Germinal center (tissue), 1 donor: ENCODE measurements around the gene AP2A2.

Experiments used
- DNase-seq: peaks from one replicate; pipeline ENCODE4 v3.0.0; 2012; ENCODE audit warnings: mixed read lengths, low spot score

The AP2A2 gene

DNA sequence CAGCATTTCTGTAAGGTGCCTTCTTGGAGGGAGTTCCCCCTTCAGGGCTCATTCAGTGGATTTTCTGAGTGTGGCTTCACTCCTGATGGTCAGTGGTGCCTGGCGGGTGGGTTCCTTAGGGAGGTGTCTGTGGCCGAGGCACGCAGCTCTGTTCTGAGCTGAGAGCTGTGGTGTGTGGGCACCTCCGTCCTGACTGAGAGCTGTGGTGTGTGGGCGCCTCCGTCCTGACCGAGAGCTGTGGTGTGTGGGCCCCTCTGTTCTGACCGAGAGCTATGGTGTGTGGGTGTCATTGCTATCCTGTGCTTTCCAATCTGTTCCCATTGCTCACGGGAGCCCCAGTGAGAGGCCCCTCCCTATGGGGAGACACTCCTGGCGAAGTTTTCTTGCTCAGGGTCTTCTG, 71.0 kb downstream of the AP2A2 start:
- DNase-seq = no peak

DNA sequence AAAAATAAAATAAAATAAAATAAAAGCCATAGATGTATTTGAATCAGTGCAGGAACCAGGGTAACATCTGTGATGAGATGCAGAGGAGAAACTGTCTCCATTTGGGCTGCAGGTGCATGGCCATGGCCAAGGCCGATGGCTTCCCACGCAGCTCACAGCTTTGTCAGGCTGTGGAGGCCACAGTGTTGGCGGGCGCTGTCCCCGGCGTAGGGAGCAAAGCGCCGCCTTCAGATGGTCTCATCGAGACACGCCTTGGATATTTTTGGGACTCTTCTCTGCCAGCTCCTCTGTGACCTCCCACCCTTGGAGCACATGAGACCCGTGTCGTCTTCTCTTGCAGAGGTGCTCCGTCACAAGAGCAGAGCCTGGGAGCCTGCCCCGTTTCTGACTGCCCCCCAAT, 72.2 kb downstream of the AP2A2 start:
- no peak for DNase-seq

GRCh38 chr11:999009-999408, 73.3 kb downstream of the AP2A2 start:
- no peak for DNase-seq

- DNase-seq = no peak
These were observed 74.9 kb downstream of the AP2A2 start for GRCh38 chr11:1000357-1001278.

DNA sequence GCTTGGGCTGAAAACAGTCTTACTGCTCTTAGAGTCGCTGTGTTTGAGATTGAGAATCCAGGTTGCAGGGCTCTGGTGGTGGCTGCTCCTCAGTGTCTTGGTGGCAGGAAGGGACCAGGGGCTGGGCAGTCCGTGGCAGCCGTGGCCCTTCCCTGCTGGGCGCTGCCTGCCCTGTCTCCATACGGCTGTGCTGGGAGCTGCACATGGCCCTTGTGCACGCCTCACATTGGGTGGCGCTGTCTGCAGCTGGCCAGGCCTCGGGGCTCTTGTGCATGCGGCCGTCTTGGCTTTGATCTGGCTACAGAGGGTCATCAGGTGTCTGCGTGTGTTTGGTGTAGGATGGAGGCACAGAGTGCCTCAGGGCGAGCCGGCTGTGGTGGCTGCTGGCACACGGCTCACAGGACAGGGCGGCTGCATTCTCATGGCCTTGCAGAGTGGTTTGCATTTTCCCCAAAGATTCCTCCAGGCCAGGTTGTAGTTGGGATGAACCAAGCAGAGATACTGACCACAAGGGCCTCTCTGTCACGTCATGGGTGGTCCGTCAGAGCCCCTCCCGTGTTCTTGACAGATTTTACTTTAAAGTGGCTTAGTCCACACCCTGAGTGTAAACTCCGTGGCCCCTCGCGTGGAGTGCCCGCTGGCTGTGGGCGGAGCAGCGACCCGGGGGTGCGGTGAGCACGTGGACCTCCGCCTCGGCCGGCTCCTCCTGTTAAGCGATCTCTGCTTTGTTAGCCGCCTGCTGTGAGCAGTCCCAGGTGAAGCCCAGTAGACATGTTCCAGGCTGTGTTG, 76.1 kb downstream of the AP2A2 start:
- no peak for DNase-seq

GRCh38 chr11:1002406-1002984, 76.8 kb downstream of the AP2A2 start:
- DNase-seq = no peak

GRCh38 chr11:1003159-1003558, 77.5 kb downstream of the AP2A2 start:
- no peak for DNase-seq

DNA sequence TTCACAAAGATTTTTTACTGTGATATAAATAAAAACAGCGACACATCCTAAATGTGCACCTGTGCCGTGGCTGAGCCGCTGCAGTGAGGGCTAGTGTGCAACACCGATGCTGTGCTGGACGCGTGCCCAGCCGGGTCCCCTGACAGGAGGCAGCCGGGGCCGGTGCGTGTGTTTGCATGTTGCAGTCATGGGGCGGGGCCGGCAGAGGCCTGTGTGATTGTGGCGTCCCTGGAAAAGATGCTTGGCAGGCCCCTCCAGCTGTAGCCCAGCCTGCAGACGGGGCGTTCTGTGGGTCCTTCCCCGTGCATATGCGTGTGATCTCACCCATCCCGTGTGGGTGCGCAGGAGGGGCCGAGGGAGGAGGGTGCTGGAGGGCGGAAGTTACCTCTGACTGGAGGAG, 80.3 kb downstream of the AP2A2 start:
- no peak for DNase-seq

DNA sequence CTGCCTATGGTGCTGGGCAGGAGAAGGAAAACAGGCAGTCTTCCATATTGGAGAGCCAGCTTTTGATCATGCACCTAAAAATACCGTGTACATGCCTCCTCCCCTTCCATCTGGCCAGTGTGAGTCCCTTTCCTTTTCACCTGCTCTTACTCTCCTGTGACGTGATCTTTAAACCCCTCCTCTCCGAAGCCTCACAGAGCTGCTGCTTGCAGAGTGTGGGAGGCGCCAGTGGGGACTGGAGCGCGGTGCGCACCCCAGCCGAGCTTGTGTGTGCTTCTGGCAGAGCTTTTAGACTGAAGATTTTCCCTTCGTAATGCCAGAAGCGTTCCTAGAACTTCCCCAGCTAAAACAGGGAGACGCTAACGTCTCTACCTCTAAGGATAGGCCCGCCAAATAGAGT, 81.1 kb downstream of the AP2A2 start:
- DNase-seq = no peak

GRCh38 chr11:1007279-1007678, 81.6 kb downstream of the AP2A2 start:
- DNase-seq = no peak

GRCh38 chr11:1008001-1008802, 82.5 kb downstream of the AP2A2 start:
- DNase-seq = no peak

DNA sequence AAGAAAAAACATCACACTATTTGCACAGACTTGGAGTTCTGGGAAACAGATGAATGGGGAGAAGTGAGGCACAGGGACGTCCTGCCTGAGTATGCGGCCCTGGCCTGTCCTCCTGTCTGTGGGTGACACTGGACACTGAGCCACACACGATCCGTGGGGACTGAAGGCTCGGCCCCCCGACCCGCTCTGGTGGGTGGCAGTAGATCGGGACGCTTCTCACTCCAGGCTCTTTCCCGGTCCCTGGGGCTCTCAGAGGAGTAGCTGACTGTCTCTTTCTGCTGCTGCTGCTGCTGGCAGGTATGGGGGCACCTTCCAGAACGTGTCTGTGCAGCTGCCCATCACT, 83.1 kb downstream of the AP2A2 start:
- DNase-seq = no peak

DNA sequence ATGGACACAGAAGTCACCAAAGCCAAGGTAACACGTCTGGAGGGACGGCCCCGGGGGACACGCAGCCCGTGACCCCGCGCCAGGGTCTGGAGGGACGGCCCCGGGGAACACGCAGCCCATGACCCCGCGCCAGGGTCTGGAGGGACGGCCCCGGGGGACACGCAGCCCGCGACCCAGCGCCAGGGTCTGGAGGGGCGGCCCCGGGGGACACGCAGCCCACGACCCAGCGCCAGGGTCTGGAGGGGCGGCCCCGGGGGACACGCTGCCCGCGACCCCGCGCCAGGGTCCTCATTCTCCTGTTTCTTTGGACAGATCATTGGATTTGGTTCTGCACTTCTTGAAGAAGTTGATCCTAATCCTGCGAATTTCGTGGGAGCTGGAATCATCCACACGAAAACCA, 83.7 kb downstream of the AP2A2 start:
- DNase-seq = no peak

- DNase-seq = no peak
These were observed 84.3 kb downstream of the AP2A2 start for GRCh38 chr11:1009991-1010390.

- no peak for DNase-seq
These were observed 85.1 kb downstream of the AP2A2 start for GRCh38 chr11:1010551-1011319.

DNA sequence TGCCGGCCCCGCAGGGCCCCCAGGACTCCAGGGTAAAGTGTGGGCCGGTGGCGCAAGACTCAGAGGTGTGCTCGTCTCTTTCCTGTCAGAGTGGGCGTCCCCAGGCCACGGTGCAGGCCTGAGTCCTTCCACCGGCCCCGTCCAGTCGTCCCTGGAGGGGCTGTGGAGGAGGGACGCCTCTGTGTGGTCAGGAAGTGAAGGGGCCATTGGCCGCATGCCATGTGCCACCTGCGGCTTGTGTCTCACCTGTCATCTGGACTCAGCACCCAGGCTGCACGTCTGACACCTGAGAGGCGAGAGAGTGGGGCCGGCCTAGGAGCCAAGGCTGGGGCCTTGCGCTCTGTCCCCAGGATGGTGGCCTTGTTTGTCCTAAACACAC, 85.6 kb downstream of the AP2A2 start:
- DNase-seq = no peak

DNA sequence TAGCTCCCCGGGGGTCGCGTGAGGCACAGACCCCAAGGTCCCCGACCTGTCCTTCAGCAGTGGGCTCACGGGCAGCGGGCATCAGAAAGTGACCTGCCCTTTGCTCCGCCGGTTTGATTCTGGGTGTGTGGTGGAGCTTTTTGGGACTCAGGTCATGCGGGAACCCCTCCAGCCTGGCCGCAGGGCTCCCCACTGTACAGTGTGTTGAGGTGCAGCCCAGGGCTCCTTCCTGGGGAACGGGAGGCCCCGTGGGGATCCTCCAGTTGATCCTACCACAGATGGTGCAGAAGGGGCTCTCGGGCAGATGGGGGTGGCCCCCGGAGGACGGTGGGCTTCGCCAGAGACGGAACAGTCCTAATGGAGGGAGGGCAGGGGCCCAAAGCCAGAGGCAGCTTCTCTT, 86.6 kb downstream of the AP2A2 start:
- no peak for DNase-seq

- no peak for DNase-seq
These were observed 87.3 kb downstream of the AP2A2 start for GRCh38 chr11:1012740-1013630.

GRCh38 chr11:1013631-1013935, 87.9 kb downstream of the AP2A2 start:
- DNase-seq = no peak

- DNase-seq = no peak
These were observed 88.6 kb downstream of the AP2A2 start for GRCh38 chr11:1014276-1014675.

- no peak for DNase-seq
These were observed 89.4 kb downstream of the AP2A2 start for GRCh38 chr11:1015064-1015463.
